Measurements from ENCODE around the gene FOXP1.

GRCh38 chr3:71536376-71536965 is 47.1 kb downstream of the FOXP1 start:
- TF ChIP-seq POLR2A (IDR thresholded peaks at IDR 0.05), result no peak
- TF ChIP-seq CTCF (IDR thresholded peaks at IDR 0.05), result no peak
